ENCODE measurements around the gene ZRANB1. TPM values are rescaled to one million over a fixed set of nuclear protein-coding genes. Genes with fewer than 3 reads are reported as not detected.

The ZRANB1 gene
- total and polyA plus RNA-seq, 2 of the 13 experiments (the other 11 are each of a cell fraction or from before 2014, with no cell fraction given), result 10.3 to 19.6 TPM

- no peak overlapping the region for H3K4me3 ChIP-seq (replicated peaks in 1 of 3; ENCODE audit: insufficient read depth in 1 of 3, low read depth in 2 of 3, low read length in 3 of 3)
These were observed 6.0 kb upstream of the ZRANB1 start for GRCh38 chr10:124935946-124936345.

More at GRCh38 chr10:124935946-124936345, 6.0 kb upstream of the ZRANB1 start:
- Histone ChIP-seq H3K27me3 (ENCODE audit: control insufficient read depth in 1 of 2, insufficient read depth in 2 of 2, low read length in 2 of 2) (no peaks in the 10 kb centered on the region), H3K36me3 (replicated peaks in 1 of 2; ENCODE audit: control insufficient read depth in 1 of 2, insufficient read depth in 2 of 2, low read length in 2 of 2) (no peaks in the 10 kb centered on the region; a peak in 1 of 5 replicates), H3K9me3 (ENCODE audit: low read length) (no peaks in the 10 kb centered on the region), H2AFZ (ENCODE audit: low read length) (no peak overlapping the region), H4K20me1 (ENCODE audit: insufficient read depth, low read length) (peaks cover 68% of the 10 kb centered on the region), H3K27ac (ENCODE audit: extremely low read length, insufficient read depth, low read length) (no peak overlapping the region), H3K9ac (ENCODE audit: insufficient read depth, low read depth, low read length) (no peak overlapping the region), H3K4me2 (ENCODE audit: low read depth, low read length) (no peak overlapping the region), H3K4me1 (ENCODE audit: insufficient read depth, low read length) (no peaks in the 10 kb centered on the region), H3K79me2 (ENCODE audit: insufficient read depth, low read length) (peaks cover 90% of the 10 kb centered on the region)
- FAIRE-seq (no peak), DNase-seq (ENCODE audit: low spot score) (no peak), ATAC-seq (no peak)
- WGBS (ENCODE audit: low lambda C conversion rate), result 92% methylated on average over 2 of the region's 2 CpGs
- BruUV-seq (replicated peaks), result no TSS peak
- in situ Hi-C loops (cut with HindIII; ENCODE audit: extremely low pct_ligation_motif_present, low pct_unique_long_range_greater_than_20kb) (no loop called here), intact Hi-C loops (cut with micrococcal nuclease; ENCODE audit: unreplicated experiment) (no loop called here)
- TF ChIP-seq U2AF2 (IDR thresholded peaks at IDR 0.05; ENCODE audit: low read depth, low read length), result no peak
- no peak for TF ChIP-seq ZNF781 (CRISPR knock-in tag; IDR thresholded peaks at IDR 0.05; ENCODE audit: borderline replicate concordance, not compliant biosample characterization)
- no peak for TF ChIP-seq PCBP1 (IDR thresholded peaks at IDR 0.05; ENCODE audit: borderline replicate concordance, low read depth, low read length)
- no peak for TF ChIP-seq ZNF354B (CRISPR knock-in tag; IDR thresholded peaks at IDR 0.05)
- no peak for TF ChIP-seq ZFP91 (CRISPR knock-in tag; IDR thresholded peaks at IDR 0.05; ENCODE audit: borderline replicate concordance)
- no peak for TF ChIP-seq ZBTB25 (CRISPR knock-in tag; IDR thresholded peaks at IDR 0.05)
- TF ChIP-seq IRF2 (CRISPR knock-in tag; IDR thresholded peaks at IDR 0.05), result no peak
- TF ChIP-seq CENPT (CRISPR knock-in tag; IDR thresholded peaks at IDR 0.05; ENCODE audit: low read depth), result no peak
- no peak for TF ChIP-seq ZNF280D (CRISPR knock-in tag; IDR thresholded peaks at IDR 0.05)
- TF ChIP-seq PBX3 (CRISPR knock-in tag; IDR thresholded peaks at IDR 0.05; ENCODE audit: borderline replicate concordance), result no peak
- TF ChIP-seq ZNF792 (CRISPR knock-in tag; IDR thresholded peaks at IDR 0.05), result no peak
- POLR2A ChIA-PET, result no interaction called here
- CTCF ChIA-PET (ENCODE audit: low intra/inter-chr PET ratio, low total read pairs), result no interaction called here

Data from HepG2 (cell line).